H1 (cell line): ENCODE results near the gene SLC52A3. TPM values are rescaled to one million over a fixed set of nuclear protein-coding genes. Genes with fewer than 3 reads are reported as not detected.
"Not testable (repeated sequence)": the region's sequence is repeated elsewhere in the genome, so short reads cannot be mapped to it uniquely, and the experiment has no call there.

Experiments used
- CTCF ChIA-PET: fragments of 300-600 bp; sonication (Branson Sonifier 250); formaldehyde crosslinking; loops from one replicate; lab custom pipeline; 2021; ENCODE audit not compliant: partially characterized antibody; lab: Charles Lee
- POLR2A ChIA-PET: fragments of 300-600 bp; sonication (Branson Sonifier 250); formaldehyde crosslinking; loops from one replicate; lab custom pipeline; 2021; ENCODE audit warnings: inconsistent platforms; ENCODE audit not compliant: partially characterized antibody; lab: Charles Lee
- DNase-seq, 2 experiments: peaks; one replicate each; pipeline versions ENCODE4 v3.0.0 to v3.0.0-alpha.2; 2010 to 2022; ENCODE audit warnings: low spot score in 2 of 2, low read depth in 1 of 2, mixed read lengths in 1 of 2
- FAIRE-seq: peaks from 2 replicates; lab custom pipeline; 2011; peaks lifted over from hg19 to GRCh38; lab: Jason Lieb, UNC
- H2AFZ ChIP-seq: 2 replicates; pipeline ENCODE4 v1.8.1; 2012; ENCODE audit warnings: low read length, inconsistent platforms
- H2AK5ac ChIP-seq: 2 replicates; pipeline ENCODE4 v1.6.1; 2013; ENCODE audit warnings: low read depth, low read length
- H2BK120ac ChIP-seq: replicated peaks from 2 replicates; pipeline ENCODE3; 2013; ENCODE audit warnings: low read depth, low read length, inconsistent platforms
- H2BK12ac ChIP-seq: 2 replicates; pipeline ENCODE4 v1.6.1; 2013; ENCODE audit warnings: low read depth, low read length
- H2BK15ac ChIP-seq: 2 replicates; pipeline ENCODE4 v1.6.1; 2013; ENCODE audit warnings: low read length
- H2BK20ac ChIP-seq: 2 replicates; pipeline ENCODE4 v1.6.1; 2013; ENCODE audit warnings: low read length
- H2BK5ac ChIP-seq: 2 replicates; pipeline ENCODE4 v1.6.1; 2013; ENCODE audit warnings: low read depth, low read length
- H3K14ac ChIP-seq: 2 replicates; pipeline ENCODE4 v1.6.1; 2013; ENCODE audit warnings: inconsistent platforms; ENCODE audit not compliant: insufficient read length
- H3K18ac ChIP-seq: 2 replicates; pipeline ENCODE4 v1.6.1; 2013; ENCODE audit warnings: low read length; ENCODE audit errors: extremely low read depth
- H3K23ac ChIP-seq: 2 replicates; pipeline ENCODE4 v1.6.1; 2013; ENCODE audit warnings: inconsistent platforms; ENCODE audit not compliant: insufficient read length
- H3K23me2 ChIP-seq: 2 replicates; pipeline ENCODE4 v1.6.1; 2013; ENCODE audit warnings: low read depth, low read length
- H3K27ac ChIP-seq: 2 replicates; pipeline ENCODE4 v1.6.1; 2011; ENCODE audit warnings: low read depth, low read length, inconsistent platforms
- H3K27me3 ChIP-seq, 4 experiments: replicated peaks in 1 of 4; 1 replicate in 1 of 4; 2 replicates in 3 of 4; pipeline versions ENCODE4 v1.6.1 to v1.8.1; 2011 to 2013; ENCODE audit warnings: low read length in 3 of 4, mild to moderate bottlenecking in 3 of 4, inconsistent platforms in 2 of 4, mixed read lengths in 2 of 4, moderate library complexity in 1 of 4; ENCODE audit not compliant: control insufficient read depth in 3 of 4, insufficient read depth in 3 of 4; ENCODE audit errors: extremely low read depth in 1 of 4
- H3K36me3 ChIP-seq, 4 experiments: 2 replicates each; pipeline versions ENCODE4 v1.6.1 to v1.8.1; 2011 to 2013; ENCODE audit warnings: mild to moderate bottlenecking in 4 of 4, low read length in 3 of 4, moderate library complexity in 2 of 4, control low read depth in 1 of 4, inconsistent platforms in 1 of 4; ENCODE audit not compliant: insufficient read depth in 4 of 4, control insufficient read depth in 2 of 4
- H3K4ac ChIP-seq: replicated peaks from 2 replicates; pipeline ENCODE3; 2013; ENCODE audit warnings: low read length, low read depth, mixed read lengths, inconsistent platforms; ENCODE audit not compliant: insufficient read length
- H3K4me1 ChIP-seq, 4 experiments: replicated peaks in 1 of 4; 1 replicate in 1 of 4; 2 replicates in 3 of 4; pipeline versions ENCODE4 v1.6.1 to v1.8.1; 2011 to 2013; ENCODE audit warnings: low read length in 3 of 4, inconsistent platforms in 2 of 4, mixed read lengths in 1 of 4; ENCODE audit not compliant: insufficient read depth in 4 of 4, control insufficient read depth in 3 of 4
- H3K4me2 ChIP-seq, 2 experiments: 2 replicates each; pipeline versions ENCODE4 v1.6.1 to v1.8.1; 2011 to 2013; ENCODE audit warnings: low read depth in 2 of 2, low read length in 2 of 2, control low read depth in 1 of 2, inconsistent platforms in 1 of 2, mild to moderate bottlenecking in 1 of 2; ENCODE audit not compliant: insufficient read depth in 1 of 2
- H3K4me3 ChIP-seq, 4 experiments: fragments of 200-600, 300-600 bp in 1 of 4; sonication (generic), shearing (Covaris generic), sonication (Bioruptor Twin) in 1 of 4; 2 replicates each; pipeline versions ENCODE4 v1.5.1 to v1.8.1; 2011 to 2016; ENCODE audit warnings: low read length in 4 of 4, low read depth in 3 of 4, control low read depth in 2 of 4, inconsistent platforms in 2 of 4, mild to moderate bottlenecking in 2 of 4, mixed read lengths in 1 of 4, moderate library complexity in 1 of 4; ENCODE audit not compliant: insufficient read depth in 2 of 4; ENCODE audit errors: extremely low read depth in 1 of 4
- H3K56ac ChIP-seq: replicated peaks from 2 replicates; pipeline ENCODE3; 2013; ENCODE audit warnings: low read depth, mild to moderate bottlenecking, mixed read lengths, low read length, inconsistent platforms; ENCODE audit not compliant: insufficient read length
- H3K79me1 ChIP-seq: 2 replicates; pipeline ENCODE4 v1.6.1; 2013; ENCODE audit warnings: low read depth, low read length, control low read depth
- H3K79me2 ChIP-seq, 2 experiments: 2 replicates each; pipeline versions ENCODE4 v1.6.1 to v1.8.1; 2012 to 2013; ENCODE audit warnings: low read length in 2 of 2, mild to moderate bottlenecking in 2 of 2, inconsistent platforms in 1 of 2; ENCODE audit not compliant: insufficient read depth in 2 of 2, control insufficient read depth in 1 of 2
- H3K9ac ChIP-seq, 4 experiments: replicated peaks in 1 of 4; 1 replicate in 1 of 4; 2 replicates in 3 of 4; pipeline versions ENCODE4 v1.6.1 to v1.8.1; 2011 to 2013; ENCODE audit warnings: low read depth in 3 of 4, low read length in 3 of 4, control low read depth in 2 of 4, mild to moderate bottlenecking in 2 of 4, moderate library complexity in 2 of 4, inconsistent platforms in 1 of 4; ENCODE audit errors: extremely low read depth in 1 of 4
- H3K9me3 ChIP-seq, 2 experiments: 2 replicates each; pipeline versions ENCODE4 v1.6.1 to v1.8.1; 2012 to 2013; ENCODE audit warnings: mild to moderate bottlenecking in 2 of 2, moderate library complexity in 2 of 2, control low read depth in 1 of 2, inconsistent platforms in 1 of 2, low read depth in 1 of 2, low read length in 1 of 2, mixed read lengths in 1 of 2; ENCODE audit not compliant: insufficient read depth in 2 of 2
- H4K20me1 ChIP-seq, 2 experiments: replicated peaks in 1 of 2; 2 replicates each; pipeline versions ENCODE3 to v1.8.1; 2011 to 2013; ENCODE audit warnings: inconsistent platforms in 2 of 2, low read length in 2 of 2, mild to moderate bottlenecking in 1 of 2; ENCODE audit not compliant: insufficient read depth in 2 of 2, control insufficient read depth in 1 of 2
- H4K5ac ChIP-seq: 2 replicates; pipeline ENCODE4 v1.6.1; 2013; ENCODE audit warnings: low read length, low read depth, mixed read lengths, inconsistent platforms; ENCODE audit not compliant: insufficient read length
- H4K8ac ChIP-seq: 2 replicates; pipeline ENCODE4 v1.8.0; 2013; ENCODE audit warnings: mild to moderate bottlenecking, moderate library complexity, low read length, inconsistent platforms; ENCODE audit not compliant: insufficient read depth; ENCODE audit errors: extremely low read depth
- H4K91ac ChIP-seq: replicated peaks from 2 replicates; pipeline ENCODE3; 2013; ENCODE audit warnings: low read length, mixed read lengths, inconsistent platforms; ENCODE audit not compliant: insufficient read length
- SP4 ChIP-seq: IDR thresholded peaks from 2 replicates; pipeline ENCODE4 v1.6.1; 2012; ENCODE audit warnings: low read length, inconsistent platforms
- WGBS, 2 experiments: shearing (Covaris generic) in 1 of 2; methylation state at CpG; one replicate each; pipeline versions ENCODE4 v1.1.6 to v1.1.7; 2013 to 2015; ENCODE audit warnings: low lambda C conversion rate in 2 of 2, mixed read lengths in 2 of 2, inconsistent platforms in 1 of 2, low coverage in 1 of 2, missing lambda C conversion rate in 1 of 2; ENCODE audit not compliant: insufficient replicate concordance in 2 of 2, insufficient coverage in 1 of 2, insufficient read length in 1 of 2; ENCODE audit errors: extremely low coverage in 1 of 2, missing lambda C conversion rate in 1 of 2; 5-methylcytosine and 5-hydroxymethylcytosine counted together
- polyA plus RNA-seq, 7 experiments: library from polyadenylated mRNA; depleted of rRNA in 3 of 7; stranded (reverse) in 5 of 7; unstranded in 2 of 7; fragments of >200 nt in 5 of 7; fragments of 200-250 nt in 2 of 7; gene quantifications; 1 replicate in 5 of 7; 2 replicates in 1 of 7; 4 replicates in 1 of 7; pipeline versions ENCODE4 v1.2.1 to v1.2.3, GENCODE V29; 2011 to 2013; ENCODE audit warnings: missing spikeins in 2 of 7, mixed read lengths in 2 of 7
- total RNA-seq: library from RNA; stranded (reverse); fragmentation: NEBNext Ultra II Directional; extraction: Animal tissue kit (Norgen Biotek cat#: 25700); gene quantifications from 2 replicates; pipeline ENCODE4 v1.2.1, GENCODE V29; 2021

The SLC52A3 gene
- total and polyA plus RNA-seq, 2 of the 8 experiments (the other 6 are each of a cell fraction or from before 2014, with no cell fraction given): 2.3 to 4.2 TPM

DNA sequence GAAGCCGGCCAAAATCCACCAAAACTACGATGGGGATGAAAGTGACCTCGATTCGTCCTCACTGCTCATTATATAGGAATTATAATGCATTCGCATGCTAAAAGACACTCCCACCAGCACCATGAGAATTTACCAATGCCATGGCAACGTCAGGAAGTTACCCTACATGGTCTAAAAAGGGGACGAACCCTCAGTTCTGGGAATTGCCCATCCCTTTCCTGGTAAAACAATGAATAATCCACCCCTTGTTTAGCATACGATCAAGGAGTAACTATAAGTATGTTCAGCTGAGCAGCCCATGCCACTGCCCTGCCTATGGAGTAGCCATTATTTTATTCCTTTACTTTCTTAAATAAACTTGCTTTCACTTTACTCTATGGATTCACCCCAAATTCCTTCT is 45.1 kb upstream of the SLC52A3 start (continued):
- no peak for TF ChIP-seq SP4

DNA sequence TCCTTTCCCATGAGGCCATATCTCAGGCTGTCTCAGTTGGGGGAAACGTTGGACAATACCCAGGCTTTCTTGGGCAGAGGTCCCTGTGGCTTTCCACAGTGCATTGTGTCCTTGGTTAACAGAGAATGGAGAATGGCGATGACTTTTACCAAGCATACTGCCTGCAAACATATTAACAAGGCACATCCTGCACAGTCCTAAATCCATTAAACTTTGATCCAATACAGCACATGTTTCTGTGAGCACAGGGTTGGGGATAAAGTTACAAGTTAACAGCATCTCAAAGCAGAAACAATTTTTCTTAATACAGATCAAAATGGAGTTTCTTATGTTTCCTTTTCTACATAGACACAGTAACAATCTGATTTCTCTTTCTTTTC is 44.1 kb upstream of the SLC52A3 start:
- H4K8ac ChIP-seq, H2BK12ac ChIP-seq, H2BK120ac ChIP-seq, FAIRE-seq, H3K4me3 ChIP-seq, H3K23ac ChIP-seq, H2BK15ac ChIP-seq, H2BK5ac ChIP-seq, H2AFZ ChIP-seq, H3K9ac ChIP-seq, H4K5ac ChIP-seq, H3K14ac ChIP-seq, H3K4me2 ChIP-seq, H3K4me1 ChIP-seq, H4K20me1 ChIP-seq, CTCF ChIA-PET, H3K27ac ChIP-seq, DNase-seq, H2AK5ac ChIP-seq, POLR2A ChIA-PET, H4K91ac ChIP-seq, H3K27me3 ChIP-seq, H3K4ac ChIP-seq, H3K79me1 ChIP-seq, H3K18ac ChIP-seq, H3K23me2 ChIP-seq, H3K36me3 ChIP-seq, H3K79me2 ChIP-seq, H3K56ac ChIP-seq, H2BK20ac ChIP-seq: not testable (repeated sequence)
- peaks cover 0 to 13% of the 10 kb centered on the region in 2 experiments; a peak in 2 of 4 replicates for H3K9me3 ChIP-seq
- 88% methylated on average over 2 of the region's 2 CpGs; no CpG with 5 or more reads in 1 of the 2 experiments for WGBS, 2 experiments
